ENCODE data around the gene PRAMEF26.
"Not testable (repeated sequence)": the region's sequence is repeated elsewhere in the genome, so short reads cannot be mapped to it uniquely, and the experiment has no call there.

The PRAMEF26 gene

DNA sequence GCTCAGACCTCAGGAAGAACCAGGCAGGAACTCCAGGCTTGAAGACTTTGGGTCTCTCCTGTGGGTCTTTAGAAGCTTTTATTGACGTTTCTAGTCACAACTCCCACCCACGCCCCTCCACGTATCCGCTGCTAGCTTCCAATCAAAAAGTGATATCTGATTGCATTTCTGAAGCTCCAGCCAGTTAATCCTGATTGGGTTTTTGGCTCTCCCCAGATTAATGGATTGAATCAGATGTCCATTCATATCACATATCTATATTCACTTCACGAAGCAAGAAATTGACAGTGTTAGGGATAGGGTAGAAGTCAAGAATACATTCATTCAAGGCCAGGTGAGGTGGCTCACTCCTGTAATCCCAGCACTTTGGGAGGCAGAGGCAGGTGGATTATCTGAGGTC lies at the start of gene PRAMEF26:
Gene PRAMEF26, minus strand, starts transcription at position 101 of the 400 bp plus-strand sequence. CDS start 2,914 bp downstream, outside the sequence.
- not testable (repeated sequence) for DNase-seq

DNA sequence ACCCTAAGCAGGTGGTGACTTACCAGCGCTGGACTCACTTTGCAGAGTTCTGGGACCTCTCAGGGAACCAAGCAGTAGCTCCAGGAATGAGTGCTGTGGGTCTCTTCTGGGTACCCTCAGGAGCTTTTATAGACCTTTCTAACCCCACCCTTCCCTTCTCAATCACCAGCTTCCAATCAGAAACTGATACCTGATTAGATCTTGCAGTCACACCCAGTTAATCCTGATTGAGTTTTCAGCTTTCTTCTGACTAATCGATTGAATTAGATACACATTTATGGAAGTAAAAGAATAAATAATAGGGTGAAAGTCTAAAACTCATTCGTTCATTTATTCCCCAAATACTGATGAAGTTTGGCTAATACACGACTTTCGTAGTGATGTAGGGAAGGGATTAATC lies 45.5 kb upstream of the PRAMEF26 start, which contains the start of gene PRAMEF13:
Gene PRAMEF13, minus strand, starts transcription at position 101 of the 400 bp plus-strand sequence. CDS start 1,820 bp downstream, outside the sequence.
- DNase-seq = not testable (repeated sequence)

DNA sequence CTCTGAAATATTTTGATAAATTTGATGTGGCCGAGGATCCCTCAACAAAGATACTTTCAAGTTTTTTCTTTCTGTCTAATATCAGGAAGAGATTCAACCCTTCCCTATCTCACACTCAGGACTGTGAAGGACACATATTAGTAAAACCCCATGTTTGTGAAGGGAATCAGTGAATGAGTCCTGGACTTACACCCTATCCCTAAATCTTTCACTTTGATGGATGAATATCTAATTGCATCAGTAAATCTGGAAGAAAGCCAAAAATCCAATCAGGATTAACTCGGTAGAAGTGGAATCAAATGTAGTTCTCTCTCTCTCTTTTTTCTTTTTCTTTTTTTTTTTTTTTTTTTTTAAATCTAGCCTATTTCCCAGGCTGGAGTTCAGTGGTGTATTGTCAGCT lies 15.7 kb upstream of the PRAMEF26 start, which contains the start of gene PRAMEF9:
Gene PRAMEF9, plus strand, starts transcription at position 301 of the 400 bp plus-strand sequence. CDS start 3,433 bp downstream, outside the sequence.
- not testable (repeated sequence) for DNase-seq

DNA sequence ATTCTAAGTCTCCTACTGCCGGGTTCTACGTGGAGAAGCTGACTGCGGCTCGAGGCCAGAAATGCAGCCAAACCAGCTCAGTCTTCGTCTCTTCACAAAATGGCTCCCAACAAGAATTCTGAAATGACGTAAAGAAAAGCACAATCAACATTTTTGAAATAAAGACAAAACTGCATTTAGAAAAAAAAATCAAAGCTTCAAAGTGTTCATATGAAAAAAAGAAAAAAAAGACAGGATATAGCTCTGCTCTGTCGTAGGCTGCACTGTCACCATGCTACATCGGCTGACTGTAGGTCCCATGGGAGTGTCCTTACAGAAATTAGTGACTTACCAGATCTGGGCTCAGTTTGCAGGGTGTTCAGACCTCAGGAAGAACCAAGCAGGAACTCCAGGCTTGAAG lies 9.7 kb upstream of the PRAMEF26 start, which contains the start of gene HNRNPCL4:
Gene HNRNPCL4, minus strand, starts transcription at position 101 of the 400 bp plus-strand sequence. CDS start 164 bp downstream, outside the sequence.
- not testable (repeated sequence) for DNase-seq

DNA sequence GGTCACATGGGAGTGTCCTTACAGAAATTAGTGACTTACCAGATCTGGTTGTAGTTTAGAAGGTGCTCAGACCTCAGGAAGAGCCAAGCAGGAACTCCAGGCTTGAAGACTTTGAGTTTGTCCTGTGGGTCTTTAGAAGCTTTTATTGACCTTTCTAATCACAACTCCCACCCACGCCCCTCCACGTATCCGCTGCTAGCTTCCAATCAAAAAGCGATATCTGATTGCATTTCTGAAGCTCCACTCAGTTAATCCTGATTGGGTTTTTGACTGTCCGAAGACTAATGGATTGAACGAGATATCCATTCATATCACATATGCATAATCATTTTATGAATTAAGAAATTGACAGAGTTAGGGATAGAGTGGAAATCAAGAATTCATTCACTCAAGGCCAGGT lies 39.1 kb downstream of the PRAMEF26 start, which contains the start of gene HNRNPCL2:
Gene HNRNPCL2, minus strand, starts transcription at position 101 of the 400 bp plus-strand sequence. CDS start 454 bp downstream, outside the sequence.
- DNase-seq = not testable (repeated sequence)

Data from hypothalamus (tissue), 51 donors.